Small intestine (tissue), 7 donors: ENCODE results near the gene TMPRSS5. TPM values are rescaled to one million over a fixed set of nuclear protein-coding genes. Genes with fewer than 3 reads are reported as not detected.
"Not testable (repeated sequence)": the region's sequence is repeated elsewhere in the genome, so short reads cannot be mapped to it uniquely, and the experiment has no call there.

ENCODE experiments used
- DNase-seq, 2 donors: peaks; one replicate each; pipeline versions ENCODE4 v3.0.0 to v3.0.0-alpha.2; 2013
- FAIRE-seq: peaks from 2 replicates; lab custom pipeline; 2012; peaks lifted over from hg19 to GRCh38; lab: Jason Lieb, UNC
- H3K27ac ChIP-seq, 3 donors: one replicate each; pipeline ENCODE4 v1.5.1; 2013; ENCODE audit warnings: low read length in 2 of 3, mild to moderate bottlenecking in 2 of 3, control low read depth in 1 of 3, inconsistent platforms in 1 of 3, low read depth in 1 of 3, moderate library complexity in 1 of 3
- H3K27me3 ChIP-seq, 3 donors: one replicate each; pipeline ENCODE4 v1.6.1; 2013; ENCODE audit warnings: low read length in 3 of 3, inconsistent platforms in 1 of 3; ENCODE audit not compliant: control insufficient read depth in 3 of 3, insufficient read depth in 3 of 3
- H3K36me3 ChIP-seq, 3 donors: one replicate each; pipeline ENCODE4 v1.6.1; 2013; ENCODE audit warnings: low read length in 3 of 3, inconsistent platforms in 1 of 3, low read depth in 1 of 3, mild to moderate bottlenecking in 1 of 3, moderate library complexity in 1 of 3; ENCODE audit not compliant: control insufficient read depth in 3 of 3, insufficient read depth in 2 of 3
- H3K4me1 ChIP-seq, 3 donors: one replicate each; pipeline ENCODE4 v1.6.1; 2013; ENCODE audit warnings: low read length in 2 of 3, inconsistent platforms in 1 of 3, low read depth in 1 of 3, mild to moderate bottlenecking in 1 of 3, moderate library complexity in 1 of 3; ENCODE audit not compliant: control insufficient read depth in 3 of 3, insufficient read depth in 2 of 3
- H3K4me3 ChIP-seq, 3 donors: one replicate each; pipeline ENCODE4 v1.5.1; 2013; ENCODE audit warnings: low read length in 3 of 3, control low read depth in 1 of 3, inconsistent platforms in 1 of 3, low read depth in 1 of 3, mild to moderate bottlenecking in 1 of 3, moderate library complexity in 1 of 3
- H3K9me3 ChIP-seq, 2 donors: one replicate each; pipeline ENCODE4 v1.6.1; 2013; ENCODE audit warnings: low read depth in 1 of 2, low read length in 1 of 2; ENCODE audit not compliant: control insufficient read depth in 2 of 2, insufficient read depth in 1 of 2
- WGBS, 3 donors: extraction: QIAGEN DNeasy Blood & Tissue Kit; methylation state at CpG; one replicate each; pipeline ENCODE4 v1.1.7; 2013; 5-methylcytosine and 5-hydroxymethylcytosine counted together
- polyA plus RNA-seq, 4 donors: library from polyadenylated mRNA; stranded (reverse) in 3 of 4; unstranded in 1 of 4; fragments of 200-250 nt in 3 of 4; fragments of 120-200 nt in 1 of 4; gene quantifications; one replicate each; pipeline versions ENCODE4 v1.2.1 to v1.2.3, GENCODE V29; 2013
- donor health status: healthy with polysubstance abuse.
- donor health status: control.
- donor health status: control.
- donor health status: Bipolar disorder and iron deficiency.
- donor health status: healthy.

The TMPRSS5 gene
- polyA plus RNA-seq, 4 donors, result 0.37 to 1.1 (median 0.42) TPM

DNA sequence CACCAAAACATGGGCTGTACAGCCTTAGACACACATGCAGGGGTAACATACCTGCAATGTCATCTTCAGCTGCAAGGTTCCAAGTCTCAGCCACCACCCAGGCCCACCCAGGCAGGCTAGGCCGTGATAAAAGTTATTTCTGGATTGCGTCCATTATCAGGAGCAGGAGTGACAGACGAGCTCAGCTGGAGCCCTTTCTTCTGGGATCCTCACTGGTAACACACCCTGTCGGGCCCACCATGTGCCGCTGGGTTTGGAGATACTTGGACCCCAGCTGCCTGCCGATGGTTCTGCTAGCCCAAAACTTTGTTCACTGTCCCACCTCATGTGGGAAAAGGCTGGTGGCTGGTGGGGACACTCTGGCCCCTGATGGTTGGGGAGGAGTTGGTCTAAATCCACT is 24.8 kb downstream of the TMPRSS5 start:
- Histone ChIP-seq H3K27me3 (no peaks in the 10 kb centered on the region), H3K4me3 (no peak overlapping the region), H3K36me3 (no peaks in the 10 kb centered on the region), H3K27ac (no peak overlapping the region), H3K4me1 (peaks cover 0 to 17% (median 2%) of the 10 kb centered on the region in 3 donors), H3K9me3 (no peaks in the 10 kb centered on the region)
- 52 to 72% (median 71%) methylated on average over 6 of the region's 6 CpGs for WGBS, 3 donors
- no peak for DNase-seq
- FAIRE-seq, result no peak

DNA sequence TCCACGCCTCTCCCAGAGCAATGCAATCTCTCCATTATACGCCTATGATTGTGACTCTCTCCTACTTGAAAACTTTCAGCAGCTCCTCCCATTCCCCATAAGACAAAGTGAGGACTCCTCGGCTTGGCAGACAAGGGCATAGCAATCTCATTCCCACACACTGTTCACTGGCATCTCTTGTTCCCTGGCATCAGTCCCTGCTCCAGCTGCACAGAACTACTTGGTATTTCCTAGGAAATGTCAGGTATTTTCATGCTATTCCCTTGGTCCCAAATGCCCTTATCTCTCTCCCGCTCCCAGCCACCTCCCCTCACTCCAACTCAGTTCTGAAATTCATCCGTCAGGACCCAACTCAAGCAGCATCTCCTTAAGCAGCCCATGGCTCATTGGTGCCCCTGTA is 28.4 kb downstream of the TMPRSS5 start:
- H3K27me3 ChIP-seq, result no peaks in the 10 kb centered on the region
- H3K27ac ChIP-seq, result no peak overlapping the region
- no peak for DNase-seq
- H3K4me3 ChIP-seq, result no peak overlapping the region
- FAIRE-seq, result no peak
- 80 to 86% (median 85%) methylated on average over 5 of the region's 5 CpGs for WGBS, 3 donors
- H3K36me3 ChIP-seq, result no peaks in the 10 kb centered on the region
- no peaks in the 10 kb centered on the region for H3K9me3 ChIP-seq
- H3K4me1 ChIP-seq, result peaks cover 0 to 7% (median 0%) of the 10 kb centered on the region in 3 donors

DNA sequence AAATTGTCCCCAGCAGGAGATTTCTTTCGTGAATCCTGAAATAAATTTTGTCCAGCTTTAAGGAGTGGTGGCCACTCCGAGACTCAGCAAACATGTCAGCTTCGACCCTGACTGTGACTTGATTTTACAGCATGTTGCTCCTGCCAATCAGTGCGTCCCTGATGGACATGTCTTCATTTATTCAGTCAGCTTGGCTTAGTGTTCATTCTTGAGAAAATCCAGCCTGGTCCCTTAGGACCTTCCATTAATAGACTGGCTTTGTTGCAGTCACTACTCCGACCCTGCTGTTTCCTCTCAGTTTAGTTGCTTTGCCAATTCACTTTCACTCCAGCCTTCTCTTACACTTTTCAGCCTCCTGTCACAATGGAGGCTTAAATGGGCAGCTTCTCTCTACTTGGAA is 30.5 kb downstream of the TMPRSS5 start:
- Histone ChIP-seq H3K9me3 (no peaks in the 10 kb centered on the region), H3K4me3 (no peak overlapping the region), H3K27ac (no peak overlapping the region), H3K36me3 (no peaks in the 10 kb centered on the region), H3K4me1 (no peaks in the 10 kb centered on the region), H3K27me3 (no peaks in the 10 kb centered on the region)
- no peak for FAIRE-seq
- 74 to 85% (median 75%) methylated on average over 5 of the region's 5 CpGs for WGBS, 3 donors
- no peak for DNase-seq

DNA sequence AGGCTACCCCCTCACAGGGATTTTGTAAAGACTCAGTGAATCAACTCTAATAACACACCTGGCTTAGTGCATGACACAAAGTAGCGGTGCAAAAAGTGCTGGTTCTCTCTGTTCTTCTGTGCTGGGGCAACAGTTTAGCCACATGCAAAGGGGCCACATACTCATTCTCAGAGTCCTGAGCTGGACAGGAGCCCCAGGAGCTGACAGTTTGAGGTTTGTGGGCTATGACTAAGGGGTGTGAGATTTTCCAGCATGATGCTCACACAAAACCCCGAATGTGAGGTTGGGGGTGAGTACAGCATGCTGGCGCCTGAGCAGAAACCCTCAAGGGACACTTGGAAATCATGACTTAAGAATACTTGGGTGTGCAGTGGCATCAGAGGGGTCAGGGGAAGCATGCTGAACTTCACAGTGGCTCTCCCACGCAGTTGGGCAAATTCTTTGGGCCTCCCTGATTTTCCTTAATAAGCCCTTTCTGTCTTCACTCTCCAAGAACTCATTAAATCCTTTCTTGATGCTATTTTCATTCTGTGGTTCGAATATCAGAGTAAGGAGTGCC is 31.0 kb downstream of the TMPRSS5 start:
- no peak overlapping the region for H3K4me3 ChIP-seq
- WGBS, 3 donors, result 68 to 80% (median 73%) methylated on average over 5 of the region's 5 CpGs
- H3K36me3 ChIP-seq, result no peaks in the 10 kb centered on the region
- H3K9me3 ChIP-seq, result no peaks in the 10 kb centered on the region
- H3K27me3 ChIP-seq, result no peaks in the 10 kb centered on the region
- H3K27ac ChIP-seq, result no peak overlapping the region
- FAIRE-seq (no peak), DNase-seq (no peak)
- H3K4me1 ChIP-seq, result peaks cover 0 to 4% (median 0%) of the 10 kb centered on the region in 3 donors

DNA sequence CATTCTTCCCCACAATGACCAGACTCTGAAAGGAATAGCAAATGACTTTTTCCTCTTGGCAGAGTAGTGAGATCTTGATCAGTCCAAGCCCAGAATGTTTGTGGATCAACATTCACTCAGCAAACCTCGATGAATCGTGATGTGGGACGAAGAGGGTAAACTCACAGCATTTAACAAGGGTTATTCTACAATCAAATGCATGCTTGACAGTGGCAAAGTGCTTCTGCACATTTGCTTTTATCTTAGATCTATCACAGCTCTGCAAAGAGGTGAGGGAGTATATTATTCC is 31.8 kb downstream of the TMPRSS5 start:
- Histone ChIP-seq H3K36me3 (no peaks in the 10 kb centered on the region), H3K27me3 (no peaks in the 10 kb centered on the region), H3K27ac (no peak overlapping the region), H3K4me3 (no peak overlapping the region), H3K4me1 (peaks cover 0 to 9% (median 0%) of the 10 kb centered on the region in 3 donors), H3K9me3 (no peaks in the 10 kb centered on the region)
- FAIRE-seq (no peak), DNase-seq (no peak)
- 58 to 82% (median 69%) methylated on average over 3 of the region's 3 CpGs for WGBS, 3 donors

DNA sequence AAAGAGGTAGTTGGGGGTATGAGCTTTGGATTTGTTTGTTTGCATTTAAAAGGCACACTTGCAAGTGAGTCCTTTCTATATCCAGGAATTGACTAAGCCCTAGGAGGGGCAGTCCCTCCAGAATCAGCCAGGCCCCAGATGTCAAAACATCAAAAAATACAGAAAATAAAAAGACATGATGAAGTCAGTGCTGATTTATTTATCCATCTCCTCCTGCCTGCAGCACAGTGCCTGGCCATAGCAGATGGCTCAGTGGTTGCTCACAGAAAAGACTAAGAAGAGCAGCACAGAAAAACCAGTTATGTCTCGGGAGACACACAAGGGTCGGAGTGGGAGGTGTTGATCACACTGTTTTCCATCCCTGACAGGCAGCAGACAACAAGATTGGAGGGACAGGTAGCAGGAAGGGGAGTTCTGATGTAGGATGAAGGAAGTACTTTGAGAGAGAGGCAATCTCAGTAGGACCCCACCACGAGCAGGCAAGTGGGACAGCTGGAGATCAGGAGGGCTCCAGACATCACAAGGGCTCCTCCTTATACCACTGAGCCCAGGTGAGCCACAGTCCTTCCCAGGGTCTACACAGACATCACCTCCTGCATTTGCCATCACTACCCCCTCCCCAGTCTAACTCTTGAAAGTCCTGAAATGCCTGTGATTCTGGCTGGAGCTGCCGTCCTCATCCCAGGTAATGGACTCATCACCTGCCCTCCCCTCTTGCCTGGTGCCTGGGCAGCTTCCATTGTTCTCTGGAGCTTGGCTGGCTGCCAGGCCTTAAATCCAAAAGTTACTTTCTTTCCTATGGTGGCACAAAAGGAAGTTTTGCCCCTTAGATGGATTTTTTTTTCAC is 32.3 kb downstream of the TMPRSS5 start:
- H3K36me3 ChIP-seq, result no peaks in the 10 kb centered on the region
- no peak for FAIRE-seq
- H3K9me3 ChIP-seq, result no peaks in the 10 kb centered on the region

DNA sequence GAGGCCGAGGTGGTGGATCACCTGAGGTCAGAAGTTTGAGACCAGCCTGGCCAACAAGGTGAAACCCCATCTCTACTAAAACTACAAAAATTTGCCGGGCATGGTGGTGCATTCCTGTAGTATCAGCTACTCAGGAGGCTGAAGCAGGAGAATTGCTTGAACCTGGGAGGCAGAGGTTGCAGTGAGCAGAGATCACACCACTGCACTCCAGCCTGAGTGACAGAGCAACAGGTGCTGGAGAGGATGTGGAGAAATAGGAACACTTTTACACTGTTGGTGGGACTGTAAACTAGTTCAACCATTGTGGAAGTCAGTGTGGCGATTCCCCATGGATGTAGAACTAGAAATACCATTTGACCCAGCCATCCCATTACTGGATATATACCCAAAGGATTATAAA is 34.2 kb downstream of the TMPRSS5 start:
- H3K27me3 ChIP-seq, H3K4me3 ChIP-seq, FAIRE-seq, H3K9me3 ChIP-seq, H3K36me3 ChIP-seq, DNase-seq, H3K4me1 ChIP-seq, H3K27ac ChIP-seq: not testable (repeated sequence)
- 92 to 97% (median 93%) methylated on average over 3 of the region's 3 CpGs for WGBS, 3 donors

More for the DNA sequence above, 32.3 kb downstream of the TMPRSS5 start:
- Histone ChIP-seq H3K27me3 (no peaks in the 10 kb centered on the region), H3K27ac (no peak overlapping the region), H3K4me1 (peaks cover 0 to 9% (median 0%) of the 10 kb centered on the region in 3 donors), H3K4me3 (no peak overlapping the region)
- DNase-seq, result no peak
- WGBS, 3 donors, result 62 to 79% (median 71%) methylated on average over 4 of the region's 4 CpGs

DNA sequence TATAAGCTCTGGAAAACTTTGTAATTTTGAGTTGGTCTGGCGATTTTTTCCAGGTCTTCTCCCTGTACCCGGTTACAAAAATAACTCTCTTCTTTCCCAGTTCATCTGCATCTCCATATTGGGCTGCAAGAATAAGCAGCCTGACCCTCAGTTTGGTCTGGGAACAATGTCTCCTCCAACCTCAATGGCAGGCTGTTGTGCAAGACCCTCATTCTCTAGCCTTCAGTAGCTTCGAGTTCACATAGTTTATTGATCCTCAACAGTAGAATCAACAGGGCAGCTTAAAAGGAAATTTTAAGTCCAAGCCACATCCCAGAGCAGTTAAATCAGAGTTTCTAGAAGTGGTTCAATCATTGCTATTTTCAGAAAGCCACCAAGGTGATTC is 35.3 kb downstream of the TMPRSS5 start:
- peaks cover 0 to 5% of the 10 kb centered on the region in 2 donors for H3K9me3 ChIP-seq
- FAIRE-seq (no peak), DNase-seq (no peak)
- H3K4me1 ChIP-seq, result peaks cover 0 to 9% (median 0%) of the 10 kb centered on the region in 3 donors
- no peaks in the 10 kb centered on the region for H3K36me3 ChIP-seq
- WGBS, 3 donors, result 79 to 91% (median 85%) methylated on average over 3 of the region's 3 CpGs
- H3K27ac ChIP-seq, result no peak overlapping the region
- no peaks in the 10 kb centered on the region for H3K27me3 ChIP-seq
- H3K4me3 ChIP-seq, result no peak overlapping the region
